Thymus (tissue), 11 donors: ENCODE data around the gene UBE3B. TPM values are rescaled to one million over a fixed set of nuclear protein-coding genes. Genes with fewer than 3 reads are reported as not detected.
"Not testable (repeated sequence)": the region's sequence is repeated elsewhere in the genome, so short reads cannot be mapped to it uniquely, and the experiment has no call there.

Source experiments
- DNase-seq, 9 donors: peaks; one replicate each; pipeline ENCODE4 v3.0.0-alpha.2; 2013; ENCODE audit warnings: low spot score in 9 of 9, low read depth in 6 of 9, missing footprints in 1 of 9
- H3K27ac ChIP-seq, 2 donors: one replicate each; pipeline ENCODE4 v1.5.1; 2013; ENCODE audit warnings: control low read depth in 1 of 2, low read depth in 1 of 2, low read length in 1 of 2, mild to moderate bottlenecking in 1 of 2, moderate library complexity in 1 of 2
- H3K27me3 ChIP-seq, 2 donors: one replicate each; pipeline ENCODE4 v1.5.1; 2013; ENCODE audit warnings: low read length in 1 of 2; ENCODE audit not compliant: control insufficient read depth in 2 of 2, insufficient read depth in 1 of 2
- H3K36me3 ChIP-seq, 2 donors: one replicate each; pipeline ENCODE4 v1.5.1; 2013; ENCODE audit warnings: low read length in 1 of 2, mild to moderate bottlenecking in 1 of 2, moderate library complexity in 1 of 2; ENCODE audit not compliant: control insufficient read depth in 2 of 2, insufficient read depth in 2 of 2
- H3K4me1 ChIP-seq, 2 donors: one replicate each; pipeline ENCODE4 v1.5.1; 2013; ENCODE audit warnings: low read length in 2 of 2; ENCODE audit not compliant: control insufficient read depth in 2 of 2, insufficient read depth in 2 of 2
- H3K4me3 ChIP-seq, 2 donors: one replicate each; pipeline ENCODE4 v1.5.1; 2013; ENCODE audit warnings: low read length in 2 of 2, control low read depth in 1 of 2, mild to moderate bottlenecking in 1 of 2
- H3K9me3 ChIP-seq, 2 donors: one replicate each; pipeline ENCODE4 v1.5.1; 2013; ENCODE audit warnings: low read length in 1 of 2, mild to moderate bottlenecking in 1 of 2; ENCODE audit not compliant: control insufficient read depth in 2 of 2, insufficient read depth in 1 of 2
- WGBS: extraction: QIAGEN DNeasy Blood & Tissue Kit; methylation state at CpG from one replicate; pipeline ENCODE4 v1.1.7; 2013; 5-methylcytosine and 5-hydroxymethylcytosine counted together
- polyA plus RNA-seq: library from polyadenylated mRNA; stranded (reverse); fragments of 200-250 nt; gene quantifications from one replicate; pipeline ENCODE4 v1.2.3, GENCODE V29; 2013
- total RNA-seq: library from RNA; stranded (reverse); fragments of 120-200 nt; gene quantifications from one replicate; pipeline ENCODE4 v1.2.4, GENCODE V29; 2013
- donor health status: healthy.

The UBE3B gene
- total and polyA plus RNA-seq, 2 donors, result 11.7 to 13.5 TPM

DNA sequence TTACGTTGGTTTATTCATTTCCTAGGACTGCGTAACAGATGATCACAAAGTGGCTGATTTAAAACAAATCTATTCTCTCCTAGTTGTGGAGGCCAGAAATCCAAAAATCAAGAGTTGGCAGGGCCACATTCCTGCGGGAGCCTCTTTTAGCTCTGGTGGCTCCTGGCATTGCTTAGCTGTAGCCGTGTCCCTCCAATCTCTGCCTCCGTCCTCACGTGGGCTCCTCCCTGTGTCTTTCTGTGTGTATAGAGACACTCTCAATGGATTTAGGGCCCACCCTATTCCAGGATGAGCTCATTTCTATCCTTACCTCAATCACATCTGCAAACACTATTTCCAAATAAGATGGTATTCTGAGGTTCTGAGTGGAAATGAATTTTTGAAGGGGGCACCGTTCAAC, 42.9 kb upstream of the UBE3B start:
- DNase-seq, result no peak
- H3K36me3 ChIP-seq, result no peaks in the 10 kb centered on the region
- no peaks in the 10 kb centered on the region for H3K9me3 ChIP-seq
- 96% methylated on average over 7 of the region's 7 CpGs for WGBS
- no peak overlapping the region for H3K27ac ChIP-seq
- no peaks in the 10 kb centered on the region for H3K27me3 ChIP-seq
- peaks cover 0 to 3% of the 10 kb centered on the region in 2 donors for H3K4me1 ChIP-seq
- H3K4me3 ChIP-seq, result no peak overlapping the region

DNA sequence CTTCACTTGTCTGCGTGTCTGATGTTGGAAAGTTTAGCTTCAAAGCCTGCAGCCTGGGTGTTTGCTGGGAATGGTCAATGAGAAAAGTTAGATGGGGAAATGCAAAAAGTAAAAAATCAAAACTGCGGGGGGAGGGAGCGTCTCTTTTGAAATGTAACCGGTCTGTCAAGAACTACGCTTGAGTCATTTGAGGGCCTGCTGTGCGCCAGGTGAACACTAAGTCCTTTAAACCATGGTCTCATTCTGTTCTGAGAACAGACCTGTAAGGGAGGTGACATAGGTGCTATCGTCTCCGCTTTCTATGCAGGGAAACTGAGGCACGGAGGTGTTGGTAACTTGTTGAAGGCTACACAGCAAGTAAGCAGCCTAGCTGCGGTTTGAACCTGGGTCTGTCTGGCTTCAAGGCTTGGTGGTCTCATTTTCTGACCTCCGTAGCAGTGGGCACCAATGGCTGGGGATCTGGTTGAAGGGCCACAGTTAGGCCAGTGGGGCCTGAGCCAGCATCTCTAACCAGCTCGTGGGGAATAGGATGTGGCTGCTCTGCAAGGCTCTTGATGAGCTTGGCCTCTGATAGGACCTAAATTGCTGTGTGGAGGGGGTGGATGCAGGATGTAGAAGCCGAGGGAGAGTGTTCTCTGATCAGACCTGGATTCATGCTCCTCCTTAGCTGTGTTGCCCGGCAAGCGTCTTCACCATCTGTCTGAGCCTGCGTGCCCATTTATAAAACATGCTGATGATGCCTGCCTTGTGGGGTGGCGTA, 41.8 kb upstream of the UBE3B start:
- H3K4me3 ChIP-seq, result no peak overlapping the region
- no peak overlapping the region for H3K27ac ChIP-seq
- H3K4me1 ChIP-seq, result peaks cover 0 to 3% of the 10 kb centered on the region in 2 donors
- no peak for DNase-seq
- H3K9me3 ChIP-seq, result no peaks in the 10 kb centered on the region
- H3K27me3 ChIP-seq, result no peaks in the 10 kb centered on the region
- WGBS, result 89% methylated on average over 17 of the region's 17 CpGs
- H3K36me3 ChIP-seq, result no peaks in the 10 kb centered on the region

DNA sequence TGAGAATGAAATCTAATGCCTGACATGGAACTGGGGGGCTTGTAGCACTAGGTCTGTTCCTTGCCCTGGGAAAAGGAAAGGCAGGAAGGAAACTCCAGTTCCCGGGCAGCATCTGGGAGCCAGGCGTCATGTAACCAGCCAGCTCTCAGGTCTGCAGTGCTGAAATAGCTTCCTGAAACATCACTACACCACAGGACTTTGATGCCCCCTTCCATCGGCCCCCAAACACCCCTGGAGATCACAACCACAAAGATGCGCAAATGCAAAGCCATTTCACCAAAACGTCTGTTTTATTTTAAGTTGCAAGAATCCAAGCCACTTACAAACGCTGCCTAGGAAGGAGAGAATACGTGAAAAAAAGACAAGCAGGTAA, 41.3 kb upstream of the UBE3B start:
- peaks cover 0 to 3% of the 10 kb centered on the region in 2 donors for H3K4me1 ChIP-seq
- no peaks in the 10 kb centered on the region for H3K36me3 ChIP-seq
- 79% methylated on average over 7 of the region's 7 CpGs for WGBS
- DNase-seq, result no peak
- H3K4me3 ChIP-seq, result no peak overlapping the region
- H3K27me3 ChIP-seq, result no peaks in the 10 kb centered on the region
- H3K27ac ChIP-seq, result no peak overlapping the region
- no peaks in the 10 kb centered on the region for H3K9me3 ChIP-seq

DNA sequence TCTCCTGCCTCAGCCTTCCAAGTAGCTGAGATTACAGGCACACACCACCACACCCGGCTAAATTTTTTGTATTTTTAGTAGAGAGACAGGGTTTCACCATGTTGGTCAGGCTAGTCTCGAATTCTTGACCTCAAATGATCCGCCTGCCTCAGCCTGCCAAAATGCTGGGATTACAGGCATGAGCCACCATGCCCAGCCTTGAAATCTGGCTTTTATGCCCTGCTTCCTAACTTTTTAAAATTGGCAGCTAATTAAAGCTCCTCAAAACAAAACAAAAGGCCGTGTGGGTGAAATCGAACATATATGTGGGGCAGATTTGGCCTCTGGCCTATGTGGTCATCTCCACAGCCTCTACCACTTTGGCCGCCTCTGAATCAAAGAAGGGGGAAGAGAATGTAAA, 38.3 kb upstream of the UBE3B start:
- no peak for DNase-seq
- Histone ChIP-seq H3K27me3 (no peaks in the 10 kb centered on the region), H3K4me1 (peaks cover 0 to 3% of the 10 kb centered on the region in 2 donors), H3K4me3 (no peak overlapping the region), H3K36me3 (no peaks in the 10 kb centered on the region), H3K9me3 (no peaks in the 10 kb centered on the region), H3K27ac (no peak overlapping the region)
- WGBS, result 94% methylated on average over 6 of the region's 6 CpGs

DNA sequence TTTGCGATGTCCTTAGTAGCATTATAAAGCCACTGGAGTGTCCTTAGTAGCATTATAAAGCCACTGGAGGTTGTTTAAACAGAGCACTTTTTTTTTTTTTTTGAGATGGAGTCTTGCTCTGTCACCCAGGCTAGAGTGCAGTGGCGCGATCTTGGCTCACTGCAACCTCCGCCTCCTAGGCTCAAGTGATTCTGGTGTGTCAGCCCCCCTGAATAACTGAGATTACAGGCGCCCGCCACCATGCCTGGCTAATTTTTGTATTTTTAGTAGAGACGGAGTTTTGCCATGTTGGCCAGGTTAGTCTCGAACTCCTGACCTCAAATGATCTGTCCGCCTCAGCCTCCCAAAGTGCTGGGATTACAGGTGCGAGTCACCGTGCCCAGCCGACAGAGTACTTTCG, 37.5 kb upstream of the UBE3B start:
- H3K9me3 ChIP-seq, H3K36me3 ChIP-seq: not testable (repeated sequence)

DNA sequence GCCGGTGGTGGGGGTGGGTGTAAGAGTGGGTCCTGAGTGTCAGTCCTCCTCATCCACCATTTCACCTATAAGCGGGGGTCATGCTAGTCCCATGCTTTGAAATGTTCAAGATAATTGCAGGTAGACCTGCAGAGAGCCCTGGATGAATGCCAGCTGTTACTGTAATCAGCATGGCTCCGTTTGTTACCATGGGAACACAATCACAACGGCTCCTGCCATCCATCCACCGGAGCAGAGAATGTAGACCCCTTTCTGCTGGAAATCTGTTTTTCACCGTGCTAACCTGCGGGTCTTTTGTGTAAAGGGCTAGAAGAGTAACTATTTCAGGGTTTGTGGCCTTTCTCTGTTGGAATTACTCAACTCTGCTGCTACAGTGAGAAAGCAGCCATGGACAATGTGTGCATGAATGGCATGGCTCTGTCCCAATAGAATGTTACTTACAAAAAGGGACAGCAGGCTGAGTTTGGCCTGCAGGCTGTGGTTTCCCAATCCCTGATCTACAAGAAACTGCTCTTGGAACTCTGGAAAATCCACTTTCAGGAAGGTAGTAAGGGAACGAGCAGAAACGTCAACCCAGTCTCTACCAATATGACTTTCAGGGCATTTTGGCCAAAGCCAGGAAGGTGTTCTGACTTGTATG, 36.5 kb upstream of the UBE3B start:
- 92% methylated on average over 9 of the region's 9 CpGs for WGBS
- Histone ChIP-seq H3K27ac (no peak overlapping the region), H3K4me3 (no peak overlapping the region), H3K36me3 (no peaks in the 10 kb centered on the region), H3K4me1 (no peaks in the 10 kb centered on the region), H3K27me3 (no peaks in the 10 kb centered on the region), H3K9me3 (no peaks in the 10 kb centered on the region)
- DNase-seq, result no peak

More for the DNA sequence above, 37.5 kb upstream of the UBE3B start:
- H3K27ac ChIP-seq, DNase-seq, H3K4me1 ChIP-seq, H3K4me3 ChIP-seq, H3K27me3 ChIP-seq: not testable (repeated sequence)
- 99% methylated on average over 13 of the region's 13 CpGs for WGBS

DNA sequence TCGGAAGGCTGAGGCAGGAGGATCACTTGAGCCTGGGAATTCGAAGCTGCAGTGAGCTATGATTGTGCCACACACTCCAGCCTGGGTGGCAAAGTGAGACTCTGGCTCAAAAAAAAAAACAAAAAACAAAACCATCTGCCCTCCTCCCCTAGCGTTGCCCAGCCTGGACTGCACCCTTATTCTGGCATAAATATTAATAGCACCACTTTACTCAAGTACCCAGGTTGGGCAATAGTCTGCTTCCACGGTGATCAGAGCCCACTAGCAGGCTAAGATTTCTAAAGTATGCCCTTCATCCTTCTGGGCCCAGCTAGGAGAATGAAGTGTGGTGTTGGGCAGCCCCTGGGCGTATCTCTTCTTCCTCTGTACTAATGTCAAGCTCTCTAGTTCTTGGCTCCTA, 33.6 kb upstream of the UBE3B start:
- WGBS, result 98% methylated on average over 5 of the region's 5 CpGs
- Histone ChIP-seq H3K27ac (no peak overlapping the region), H3K9me3 (no peaks in the 10 kb centered on the region), H3K36me3 (peaks cover 12 to 17% of the 10 kb centered on the region in 2 donors), H3K4me1 (no peaks in the 10 kb centered on the region), H3K4me3 (no peak overlapping the region), H3K27me3 (no peaks in the 10 kb centered on the region)
- DNase-seq, result no peak

DNA sequence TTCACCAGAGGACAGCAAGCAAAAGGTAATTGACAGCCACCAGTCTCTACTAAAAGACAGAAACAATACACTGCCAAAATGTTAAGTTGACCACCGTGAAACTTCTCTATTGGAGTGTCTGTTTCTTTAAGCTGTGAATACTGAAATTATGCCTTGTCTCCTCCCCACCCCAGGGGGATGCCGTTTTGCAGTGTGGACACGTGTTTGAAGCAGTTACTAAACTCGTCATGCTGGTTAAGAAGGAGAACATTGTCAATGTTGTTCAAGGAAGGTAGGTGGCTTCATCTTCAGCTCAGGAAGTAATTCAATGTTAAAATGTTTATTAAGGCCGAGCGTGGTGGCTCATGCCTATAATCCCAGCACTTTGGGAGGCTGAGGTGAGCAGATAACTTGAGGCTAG, 33.2 kb upstream of the UBE3B start:
- Histone ChIP-seq H3K27ac (no peak overlapping the region), H3K36me3 (peaks cover 12 to 19% of the 10 kb centered on the region in 2 donors), H3K4me1 (no peaks in the 10 kb centered on the region), H3K9me3 (no peaks in the 10 kb centered on the region), H3K27me3 (no peaks in the 10 kb centered on the region), H3K4me3 (no peak overlapping the region)
- DNase-seq, result no peak
- WGBS, result 92% methylated on average over 6 of the region's 6 CpGs

DNA sequence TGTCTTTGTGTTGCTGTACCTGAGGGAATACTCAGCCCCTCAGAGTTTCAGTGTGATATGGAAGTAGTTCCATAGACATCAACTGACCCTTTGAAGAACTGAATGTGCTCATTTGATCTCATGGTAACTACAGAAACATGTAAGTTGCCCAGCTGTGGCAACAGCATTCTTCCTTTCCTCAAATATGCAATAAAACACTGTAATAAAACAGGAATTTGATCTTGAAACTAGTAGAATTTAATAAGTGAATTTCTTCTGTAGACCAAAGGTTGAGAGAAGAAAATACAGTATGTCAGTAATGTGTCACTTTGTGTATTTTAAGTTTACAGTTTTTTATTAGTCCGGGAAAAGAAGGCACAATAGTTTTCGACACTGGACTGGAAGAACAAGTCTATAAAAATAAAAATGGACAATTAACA, 32.2 kb upstream of the UBE3B start:
- Histone ChIP-seq H3K27me3 (no peaks in the 10 kb centered on the region), H3K27ac (no peak overlapping the region), H3K9me3 (no peaks in the 10 kb centered on the region), H3K4me3 (no peak overlapping the region), H3K4me1 (no peaks in the 10 kb centered on the region), H3K36me3 (peaks cover 15 to 22% of the 10 kb centered on the region in 2 donors)
- WGBS, result 95% methylated on average over 2 of the region's 2 CpGs
- DNase-seq, result no peak
